ENCODE results near the gene ARID3B.

DNA sequence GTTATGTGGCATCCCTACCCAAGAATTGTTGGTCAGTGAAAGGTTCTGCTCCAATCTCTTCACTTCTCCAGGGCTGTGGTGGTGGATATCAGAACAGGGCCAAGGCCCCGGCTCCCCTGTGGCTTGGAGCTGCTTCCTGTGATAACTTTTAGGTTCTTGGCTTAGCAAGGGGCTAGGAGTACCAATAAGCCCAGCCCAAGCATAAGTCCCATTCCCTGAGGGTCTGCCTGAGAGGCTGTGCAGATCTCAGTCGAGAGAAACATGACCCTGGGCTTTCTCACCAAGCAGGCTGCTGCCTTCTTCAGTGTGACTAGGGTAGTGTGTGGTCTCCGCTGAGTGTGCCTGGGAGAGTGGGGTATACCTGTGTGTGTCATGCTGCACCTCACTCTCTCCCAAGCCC is 81.7 kb downstream of the ARID3B start:
- TF ChIP-seq CTCF (IDR thresholded peaks at IDR 0.05) (no peak), POLR2A (IDR thresholded peaks at IDR 0.05) (no peak)
